HG03064 (cell line): ENCODE results near the gene GDF7.
A peak's percentile ranks its signal among the peaks of the same experiment; 100 is the strongest.
"Not testable (repeated sequence)": the region's sequence is repeated elsewhere in the genome, so short reads cannot be mapped to it uniquely, and the experiment has no call there.

Experiments used
- ATAC-seq: cut with Tn5 transposase; IDR thresholded peaks from one replicate; pipeline ENCODE4 v1.9.1; 2021; ENCODE audit warnings: low read depth; ENCODE audit not compliant: unreplicated experiment

Gene GDF7

GRCh38 chr2:20691076-20691734 lies 24.3 kb downstream of the GDF7 start:
- ATAC-seq = no peak

GRCh38 chr2:20692081-20692480 lies 25.1 kb downstream of the GDF7 start:
- ATAC-seq = no peak

GRCh38 chr2:20693317-20693716 lies 26.4 kb downstream of the GDF7 start:
- no peak for ATAC-seq

- no peak for ATAC-seq
Measured at GRCh38 chr2:20696366-20696765, 29.4 kb downstream of the GDF7 start.

GRCh38 chr2:20697322-20697934 lies 30.5 kb downstream of the GDF7 start:
- no peak for ATAC-seq

- ATAC-seq = peak; percentile 53
Measured at GRCh38 chr2:20698916-20699613, 32.1 kb downstream of the GDF7 start.

GRCh38 chr2:20702563-20702962 lies 35.6 kb downstream of the GDF7 start:
- no peak for ATAC-seq

- no peak for ATAC-seq
Measured at GRCh38 chr2:20704886-20705285, 37.9 kb downstream of the GDF7 start.

GRCh38 chr2:20706217-20706616 lies 39.3 kb downstream of the GDF7 start:
- no peak for ATAC-seq

GRCh38 chr2:20706786-20707185 lies 39.8 kb downstream of the GDF7 start:
- no peak for ATAC-seq

GRCh38 chr2:20707601-20708000 lies 40.7 kb downstream of the GDF7 start:
- ATAC-seq = no peak

- not testable (repeated sequence) for ATAC-seq
Measured at GRCh38 chr2:20711641-20712040, 44.7 kb downstream of the GDF7 start.

- ATAC-seq = not testable (repeated sequence)
Measured at GRCh38 chr2:20713585-20713984, 46.6 kb downstream of the GDF7 start.

- not testable (repeated sequence) for ATAC-seq
Measured at GRCh38 chr2:20714412-20714811, 47.5 kb downstream of the GDF7 start.

GRCh38 chr2:20716164-20716563 lies 49.2 kb downstream of the GDF7 start:
- ATAC-seq = not testable (repeated sequence)

GRCh38 chr2:20717641-20718040 lies 50.7 kb downstream of the GDF7 start:
- ATAC-seq = no peak

- ATAC-seq = no peak
Measured at GRCh38 chr2:20722592-20723240, 55.8 kb downstream of the GDF7 start.

GRCh38 chr2:20723543-20723942 lies 56.6 kb downstream of the GDF7 start:
- no peak for ATAC-seq

- no peak for ATAC-seq
Measured at GRCh38 chr2:20724500-20725053, 57.6 kb downstream of the GDF7 start.

- no peak for ATAC-seq
Measured at GRCh38 chr2:20725782-20726181, 58.8 kb downstream of the GDF7 start.

GRCh38 chr2:20726913-20727312 lies 60.0 kb downstream of the GDF7 start:
- ATAC-seq = no peak
